K562 (cell line): ENCODE measurements around the gene NELL1. TPM values are rescaled to one million over a fixed set of nuclear protein-coding genes. Genes with fewer than 3 reads are reported as not detected.
A peak's percentile ranks its signal among the peaks of the same experiment; 100 is the strongest.

Experiments
- CTCFL ChIP-seq: IDR thresholded peaks from 2 replicates; pipeline ENCODE4 v1.6.1; 2011; ENCODE audit warnings: borderline replicate concordance, low read depth, mild to moderate bottlenecking, moderate library complexity, low read length; ENCODE audit not compliant: insufficient read depth, poor library complexity, severe bottlenecking
- GMEB1 ChIP-seq: fragments of 250-450 bp; sonication (Bioruptor Pico); IDR thresholded peaks from 2 replicates; pipeline ENCODE4 v1.4.0; 2020; ENCODE audit warnings: mild to moderate bottlenecking
- HNRNPL ChIP-seq: fragments of 200-400 bp; formaldehyde crosslinking; IDR thresholded peaks from 2 replicates; pipeline ENCODE4 v1.6.1; 2017; ENCODE audit warnings: low read depth, mild to moderate bottlenecking, low read length
- RBFOX2 ChIP-seq: fragments of 200-400 bp; formaldehyde crosslinking; IDR thresholded peaks from 2 replicates; pipeline ENCODE4 v1.6.1; 2017; ENCODE audit warnings: low read depth, mild to moderate bottlenecking, low read length, moderate library complexity
- RBM22 ChIP-seq: fragments of 200-400 bp; formaldehyde crosslinking; IDR thresholded peaks from 2 replicates; pipeline ENCODE4 v1.6.1; 2018; ENCODE audit warnings: low read length, low read depth; ENCODE audit not compliant: poor library complexity, severe bottlenecking
- REST ChIP-seq, 2 experiments: fragments of 450-650 bp; formaldehyde crosslinking in 1 of 2; IDR thresholded peaks; 2 replicates each; pipeline versions ENCODE4 v1.4.0 to v1.6.1; 2014 to 2020; ENCODE audit warnings: mild to moderate bottlenecking in 2 of 2, borderline replicate concordance in 1 of 2, low read depth in 1 of 2
- TOE1 ChIP-seq, 2 experiments: fragments of 450-650 bp in 1 of 2; sonication (generic) in 1 of 2; formaldehyde crosslinking in 1 of 2; IDR thresholded peaks; 2 replicates each; pipeline versions ENCODE4 v1.7.1 to v1.8.0; 2016 to 2022; ENCODE audit warnings: borderline replicate concordance in 2 of 2, mild to moderate bottlenecking in 2 of 2, antibody characterized with exemption in 1 of 2, inconsistent platforms in 1 of 2, low read depth in 1 of 2, missing genetic modification reagents in 1 of 2, moderate library complexity in 1 of 2
- TSHZ1 ChIP-seq: fragments of 250-450 bp; sonication (Bioruptor Pico); IDR thresholded peaks from 2 replicates; pipeline ENCODE4 v1.4.0; 2020; ENCODE audit warnings: mild to moderate bottlenecking, moderate library complexity
- ZNF668 ChIP-seq: fragments of 250-450 bp; sonication (Bioruptor Pico); IDR thresholded peaks from 2 replicates; pipeline ENCODE4 v1.8.0; 2022; ENCODE audit warnings: mild to moderate bottlenecking, inconsistent platforms
- polyA plus RNA-seq, 8 experiments: library from polyadenylated mRNA; depleted of rRNA in 4 of 8; stranded (reverse) in 5 of 8; unstranded in 3 of 8; fragments of >200 nt; fragmentation: Nextera tagmentation in 2 of 8; fragmentation: Illumina TruSeq in 1 of 8; extraction: Ambion mirVana in 2 of 8; extraction: Trizol in 1 of 8; gene quantifications; 2 replicates each; pipeline versions ENCODE4 v1.2.1 to v1.2.3, GENCODE V29; 2011 to 2014; ENCODE audit warnings: inconsistent platforms in 1 of 8, missing spikeins in 1 of 8
- total RNA-seq, 7 experiments: library from RNA; depleted of rRNA in 6 of 7; stranded (reverse); fragments of >200 nt in 6 of 7; fragmentation: Illumina TruSeq in 2 of 7; extraction: Trizol in 2 of 7; gene quantifications; 2 replicates each; pipeline versions ENCODE4 v1.2.1 to v1.2.3, GENCODE V29; 2011 to 2021; ENCODE audit warnings: low replicate concordance in 1 of 7

Gene NELL1
- total and polyA plus RNA-seq, 9 of the 15 experiments (the other 6 are each of a cell fraction or from before 2014, with no cell fraction given): not detected

- TF ChIP-seq TSHZ1: no peak
- TF ChIP-seq ZNF668 (CRISPR knock-in tag): no peak
- TF ChIP-seq REST (IDR thresholded peaks at IDR 0.05; ENCODE audit: borderline replicate concordance): peak; percentile 59; the same call in 1 of the 2 replicates
- no peak for TF ChIP-seq REST (CRISPR knock-in tag; IDR thresholded peaks at IDR 0.05; ENCODE audit: low read depth)
- no peak for TF ChIP-seq GMEB1 (CRISPR knock-in tag)
- no peak for TF ChIP-seq HNRNPL
- no peak for TF ChIP-seq CTCFL
- TF ChIP-seq RBFOX2: no peak
- no peak for TF ChIP-seq RBM22
- no peak for TF ChIP-seq TOE1 (IDR thresholded peaks at IDR 0.05; ENCODE audit: borderline replicate concordance)
- no peak for TF ChIP-seq TOE1 (CRISPR knock-in tag; IDR thresholded peaks at IDR 0.05; ENCODE audit: borderline replicate concordance, low read depth)
These were observed 21.3 kb upstream of the NELL1 start (continued) for GRCh38 chr11:20647976-20648565.
